DLD1 (cell line): Measurements from ENCODE around the gene EFCAB9.
"Not testable (repeated sequence)": the region's sequence is repeated elsewhere in the genome, so short reads cannot be mapped to it uniquely, and the experiment has no call there.

Source experiments
- in situ Hi-C: cut with HindIII; loops from 2 replicates; pipeline ENCODE4 v1.10.0; 2017; ENCODE audit warnings: low sequenced_read_pairs

EFCAB9 gene

GRCh38 chr5:172187118-172188032, 6.6 kb upstream of the EFCAB9 start:
- in situ Hi-C loops, result no loop called here

GRCh38 chr5:172188033-172188892, 5.7 kb upstream of the EFCAB9 start, which contains the start of gene STK10:
Gene STK10 (minus strand): TSS chr5:172188224. CDS start chr5:172188042, 182 bp downstream.
- in situ Hi-C loops, result no loop called here

GRCh38 chr5:172188893-172189692, 4.9 kb upstream of the EFCAB9 start:
- in situ Hi-C loops, result no loop called here

- in situ Hi-C loops, result no loop called here
These were observed 4.2 kb upstream of the EFCAB9 start for GRCh38 chr5:172189693-172190296.

GRCh38 chr5:172194985-172195774, 1.2 kb downstream of the EFCAB9 start:
- in situ Hi-C loops, result no loop called here

- in situ Hi-C loops, result not testable (repeated sequence)
These were observed 3.8 kb downstream of the EFCAB9 start for GRCh38 chr5:172197775-172198174.

GRCh38 chr5:172199446-172199845, 5.5 kb downstream of the EFCAB9 start:
- in situ Hi-C loops, result no loop called here

GRCh38 chr5:172200476-172200875, 6.5 kb downstream of the EFCAB9 start:
- in situ Hi-C loops, result no loop called here

- in situ Hi-C loops, result not testable (repeated sequence)
These were observed 12.0 kb downstream of the EFCAB9 start for GRCh38 chr5:172205984-172206383.

- in situ Hi-C loops, result no loop called here
These were observed 13.5 kb downstream of the EFCAB9 start for GRCh38 chr5:172207511-172207910.

- in situ Hi-C loops, result loop anchor here (10.0 kb wide), 1 partner anchor 125 kb away; no protein-coding TSS in a partner anchor
These were observed 15.7 kb downstream of the EFCAB9 start for GRCh38 chr5:172209714-172210113.

GRCh38 chr5:172211676-172212075, 17.7 kb downstream of the EFCAB9 start:
- in situ Hi-C loops, result loop anchor here (10.0 kb wide), 1 partner anchor 123 kb away; no protein-coding TSS in a partner anchor

GRCh38 chr5:172213126-172213525, 19.2 kb downstream of the EFCAB9 start:
- in situ Hi-C loops, result loop anchor here (10.0 kb wide), 1 partner anchor 122 kb away; no protein-coding TSS in a partner anchor

GRCh38 chr5:172216345-172216744, 22.4 kb downstream of the EFCAB9 start:
- in situ Hi-C loops, result loop anchor here (10.0 kb wide), 1 partner anchor 118 kb away; no protein-coding TSS in a partner anchor

GRCh38 chr5:172219296-172219695, 25.3 kb downstream of the EFCAB9 start:
- in situ Hi-C loops, result loop anchor here (10.0 kb wide), 1 partner anchor 116 kb away; no protein-coding TSS in a partner anchor

- in situ Hi-C loops, result no loop called here
These were observed 30.2 kb downstream of the EFCAB9 start for GRCh38 chr5:172223901-172224873.

GRCh38 chr5:172224996-172225395, 31.0 kb downstream of the EFCAB9 start:
- in situ Hi-C loops, result no loop called here

GRCh38 chr5:172229904-172230303, 35.9 kb downstream of the EFCAB9 start:
- in situ Hi-C loops, result no loop called here
